ENCODE data around the gene ETS1. TPM values are rescaled to one million over a fixed set of nuclear protein-coding genes. Genes with fewer than 3 reads are reported as not detected.
A peak's percentile ranks its signal among the peaks of the same experiment; 100 is the strongest.

The ETS1 gene
- total RNA-seq, 2 experiments from 2014 or later: 579 to 590 TPM

- Histone ChIP-seq H3K27ac (ENCODE audit: low read depth in 1 of 2, low read length in 2 of 2) (peak overlapping the region; percentile 9 to 36), H3K27me3 (ENCODE audit: control insufficient read depth in 1 of 2, insufficient read depth in 2 of 2, low read length in 2 of 2) (no peaks in the 10 kb centered on the region), H3K4me1 (ENCODE audit: insufficient read depth, low read length) (peaks cover 41% of the 10 kb centered on the region), H3K36me3 (ENCODE audit: insufficient read depth, low read length) (no peaks in the 10 kb centered on the region), H3K4me3 (ENCODE audit: low read length) (no peak overlapping the region), H3K9me3 (ENCODE audit: control insufficient read depth in 1 of 2, insufficient read depth in 1 of 2, low read length in 2 of 2) (no peaks in the 10 kb centered on the region)
- peak overlapping the region; percentile 97 for H3K27ac Mint-ChIP-seq
- no peak for ATAC-seq (ENCODE audit: poor library complexity)
- DNase-seq: peak in 2 of 14 experiments; percentile 43 to 48
- no peak for TF ChIP-seq CTCF (IDR thresholded peaks at IDR 0.05)
- intact Hi-C loops (cut with DNase I, micrococcal nuclease): loop anchor here in 1 of 2 experiments (5.0 kb wide), 1 partner anchor 42 kb away; no protein-coding TSS in a partner anchor
- no peaks in the 10 kb centered on the region for H3K36me3 Mint-ChIP-seq (ENCODE audit: low read depth)
- POLR2A ChIA-PET: interaction anchor here (1.1 to 8.6 kb wide), 4 partner anchors 9 to 102 kb away, joined by 3 to 113 read pairs (median 6); no protein-coding TSS in a partner anchor
- no peaks in the 10 kb centered on the region for H3K27me3 Mint-ChIP-seq
- CTCF ChIA-PET: interaction anchor here (1.3 kb wide), 1 partner anchor 21 kb away, joined by 3 read pairs; no protein-coding TSS in a partner anchor
- no peaks in the 10 kb centered on the region for H3K9me3 Mint-ChIP-seq
- H3K4me3 Mint-ChIP-seq: no peak overlapping the region
- peaks cover 68% of the 10 kb centered on the region for H3K4me1 Mint-ChIP-seq (ENCODE audit: low read depth)
These were observed 32.4 kb upstream of the ETS1 start for GRCh38 chr11:128619540-128620308.

GRCh38 chr11:128619007-128619406 is 31.6 kb upstream of the ETS1 start:
- Histone ChIP-seq H3K27ac (ENCODE audit: low read depth in 1 of 2, low read length in 2 of 2) (no peak overlapping the region), H3K9me3 (ENCODE audit: control insufficient read depth in 1 of 2, insufficient read depth in 1 of 2, low read length in 2 of 2) (no peaks in the 10 kb centered on the region), H3K27me3 (ENCODE audit: control insufficient read depth in 1 of 2, insufficient read depth in 2 of 2, low read length in 2 of 2) (no peaks in the 10 kb centered on the region), H3K4me3 (ENCODE audit: low read length) (no peak overlapping the region), H3K36me3 (ENCODE audit: insufficient read depth, low read length) (no peaks in the 10 kb centered on the region), H3K4me1 (ENCODE audit: insufficient read depth, low read length) (peaks cover 33% of the 10 kb centered on the region)
- DNase-seq (no peak), ATAC-seq (ENCODE audit: poor library complexity) (no peak)
- POLR2A ChIA-PET: interaction anchor here (0.7 to 8.6 kb wide), 3 partner anchors 94 to 198 kb away, joined by 3 to 113 read pairs (median 5); no protein-coding TSS in a partner anchor
- no peak for TF ChIP-seq CTCF (IDR thresholded peaks at IDR 0.05)
- H3K4me1 Mint-ChIP-seq (ENCODE audit: low read depth): peaks cover 68% of the 10 kb centered on the region
- H3K36me3 Mint-ChIP-seq (ENCODE audit: low read depth): no peaks in the 10 kb centered on the region
- H3K4me3 Mint-ChIP-seq: no peak overlapping the region
- H3K9me3 Mint-ChIP-seq: no peaks in the 10 kb centered on the region
- intact Hi-C loops (cut with DNase I, micrococcal nuclease): loop anchor here in 1 of 2 experiments (5.0 kb wide), 1 partner anchor 42 kb away; no protein-coding TSS in a partner anchor
- H3K27me3 Mint-ChIP-seq: no peaks in the 10 kb centered on the region
- CTCF ChIA-PET: interaction anchor here (1.3 kb wide), 1 partner anchor 20 kb away, joined by 3 read pairs; no protein-coding TSS in a partner anchor
- peak overlapping the region; percentile 97 for H3K27ac Mint-ChIP-seq

- CTCF ChIA-PET: no interaction called here
These were observed 31.2 kb upstream of the ETS1 start for GRCh38 chr11:128618603-128619002.

More at GRCh38 chr11:128618603-128619002, 31.2 kb upstream of the ETS1 start:
- Mint-ChIP-seq H3K9me3 (no peaks in the 10 kb centered on the region), H3K4me3 (no peak overlapping the region), H3K27me3 (no peaks in the 10 kb centered on the region), H3K4me1 (ENCODE audit: low read depth) (peaks cover 67% of the 10 kb centered on the region), H3K27ac (peak overlapping the region; percentile 97), H3K36me3 (ENCODE audit: low read depth) (no peaks in the 10 kb centered on the region)
- DNase-seq (no peak), ATAC-seq (ENCODE audit: poor library complexity) (no peak)
- Histone ChIP-seq H3K9me3 (ENCODE audit: control insufficient read depth in 1 of 2, insufficient read depth in 1 of 2, low read length in 2 of 2) (no peaks in the 10 kb centered on the region), H3K4me1 (ENCODE audit: insufficient read depth, low read length) (peaks cover 32% of the 10 kb centered on the region), H3K27me3 (ENCODE audit: control insufficient read depth in 1 of 2, insufficient read depth in 2 of 2, low read length in 2 of 2) (no peaks in the 10 kb centered on the region), H3K4me3 (ENCODE audit: low read length) (no peak overlapping the region), H3K36me3 (ENCODE audit: insufficient read depth, low read length) (no peaks in the 10 kb centered on the region), H3K27ac (ENCODE audit: low read depth in 1 of 2, low read length in 2 of 2) (no peak overlapping the region)
- POLR2A ChIA-PET: interaction anchor here (0.7 to 8.6 kb wide), 3 partner anchors 93 to 197 kb away, joined by 3 to 113 read pairs (median 5); no protein-coding TSS in a partner anchor
- intact Hi-C loops (cut with DNase I, micrococcal nuclease): loop anchor here in 1 of 2 experiments (5.0 kb wide), 1 partner anchor 41 kb away; no protein-coding TSS in a partner anchor
- no peak for TF ChIP-seq CTCF (IDR thresholded peaks at IDR 0.05)
